Fibroblast of the conjunctiva (primary cell): Measurements from ENCODE around the gene POLE4.
A peak's percentile ranks its signal among the peaks of the same experiment; 100 is the strongest.

Experiments used
- DNase-seq: peaks from one replicate; pipeline ENCODE4 v3.0.0-alpha.2; 2010; ENCODE audit warnings: low read depth

POLE4 gene

GRCh38 chr2:74939919-74940812 lies 18.3 kb upstream of the POLE4 start:
- no peak for DNase-seq

- DNase-seq: no peak
These were observed 17.2 kb upstream of the POLE4 start for GRCh38 chr2:74941284-74941683.

GRCh38 chr2:74942263-74942662 lies 16.2 kb upstream of the POLE4 start:
- DNase-seq: no peak

- DNase-seq: no peak
These were observed 13.3 kb upstream of the POLE4 start for GRCh38 chr2:74944987-74945787.

- DNase-seq: no peak
These were observed 12.6 kb upstream of the POLE4 start for GRCh38 chr2:74945788-74946331.

GRCh38 chr2:74947703-74948102 lies 10.7 kb upstream of the POLE4 start:
- no peak for DNase-seq

- DNase-seq: no peak
These were observed 9.7 kb upstream of the POLE4 start for GRCh38 chr2:74948779-74949178.

GRCh38 chr2:74951211-74951754 lies 7.2 kb upstream of the POLE4 start:
- DNase-seq: no peak

- DNase-seq: no peak
These were observed 5.9 kb upstream of the POLE4 start for GRCh38 chr2:74952575-74952974.

GRCh38 chr2:74953796-74954499 lies 4.5 kb upstream of the POLE4 start:
- no peak for DNase-seq

- no peak for DNase-seq
These were observed 4.0 kb upstream of the POLE4 start for GRCh38 chr2:74954500-74954874.

GRCh38 chr2:74957886-74958273 lies 563 bp upstream of the POLE4 start:
- peak; percentile 81 for DNase-seq

- no peak for DNase-seq
These were observed 786 bp downstream of the POLE4 start for GRCh38 chr2:74959106-74959751.

GRCh38 chr2:74966887-74967286 lies 8.4 kb downstream of the POLE4 start:
- no peak for DNase-seq

GRCh38 chr2:74975016-74975415 lies 16.6 kb downstream of the POLE4 start:
- no peak for DNase-seq

GRCh38 chr2:74979844-74980243 lies 21.4 kb downstream of the POLE4 start:
- no peak for DNase-seq

- no peak for DNase-seq
These were observed 24.1 kb downstream of the POLE4 start for GRCh38 chr2:74982577-74982976.

GRCh38 chr2:74983631-74984392 lies 25.4 kb downstream of the POLE4 start:
- no peak for DNase-seq

GRCh38 chr2:74984947-74985637 lies 26.6 kb downstream of the POLE4 start:
- no peak for DNase-seq

GRCh38 chr2:74985978-74986609 lies 27.7 kb downstream of the POLE4 start:
- DNase-seq: no peak
